A673 (cell line): Measurements from ENCODE around the gene HDGFL2.

Experiments used
- EZH2 ChIP-seq: fragments of 200-600 bp; sonication (generic); IDR thresholded peaks from 2 replicates; pipeline ENCODE4 v1.6.1; 2017; ENCODE audit warnings: borderline replicate concordance, low read depth, mild to moderate bottlenecking, mixed read lengths, antibody characterized with exemption, low read length; ENCODE audit not compliant: poor library complexity, severe bottlenecking
- TF ChIP-seq, protein P1 (sequence below): fragments of 300-800, 200-600 bp; sonication (generic); conservative IDR thresholded peaks from 2 replicates; pipeline ENCODE4 v1.5.1; 2017; ENCODE audit warnings: low read depth, mild to moderate bottlenecking, antibody characterized with exemption, low read length, moderate library complexity, mixed read lengths

GRCh38 chr19:4449022-4449638 is 23.0 kb upstream of the HDGFL2 start:
- TF ChIP-seq EZH2: no peak
- TF ChIP-seq, protein P1, sequence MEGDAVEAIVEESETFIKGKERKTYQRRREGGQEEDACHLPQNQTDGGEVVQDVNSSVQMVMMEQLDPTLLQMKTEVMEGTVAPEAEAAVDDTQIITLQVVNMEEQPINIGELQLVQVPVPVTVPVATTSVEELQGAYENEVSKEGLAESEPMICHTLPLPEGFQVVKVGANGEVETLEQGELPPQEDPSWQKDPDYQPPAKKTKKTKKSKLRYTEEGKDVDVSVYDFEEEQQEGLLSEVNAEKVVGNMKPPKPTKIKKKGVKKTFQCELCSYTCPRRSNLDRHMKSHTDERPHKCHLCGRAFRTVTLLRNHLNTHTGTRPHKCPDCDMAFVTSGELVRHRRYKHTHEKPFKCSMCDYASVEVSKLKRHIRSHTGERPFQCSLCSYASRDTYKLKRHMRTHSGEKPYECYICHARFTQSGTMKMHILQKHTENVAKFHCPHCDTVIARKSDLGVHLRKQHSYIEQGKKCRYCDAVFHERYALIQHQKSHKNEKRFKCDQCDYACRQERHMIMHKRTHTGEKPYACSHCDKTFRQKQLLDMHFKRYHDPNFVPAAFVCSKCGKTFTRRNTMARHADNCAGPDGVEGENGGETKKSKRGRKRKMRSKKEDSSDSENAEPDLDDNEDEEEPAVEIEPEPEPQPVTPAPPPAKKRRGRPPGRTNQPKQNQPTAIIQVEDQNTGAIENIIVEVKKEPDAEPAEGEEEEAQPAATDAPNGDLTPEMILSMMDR: no peak
